GM11168 (cell line): ENCODE results near the gene WDR33.

Experiments
- in situ Hi-C: fragments of 300-500 bp; cut with MboI; formaldehyde crosslinking; loops from one replicate; pipeline ENCODE4 v1.12.0; 2022; ENCODE audit warnings: low sequenced_read_pairs; ENCODE audit not compliant: unreplicated experiment

Gene WDR33

GRCh38 chr2:127701193-127701650, 109.7 kb downstream of the WDR33 start, which contains the start of gene SFT2D3:
Gene SFT2D3 (plus strand): TSS chr2:127701497. CDS start chr2:127701529, 32 bp downstream.
- in situ Hi-C loops: no loop called here

- in situ Hi-C loops: no loop called here
Observed at GRCh38 chr2:127700527-127701192, 110.3 kb downstream of the WDR33 start.

GRCh38 chr2:127698553-127699355, 112.2 kb downstream of the WDR33 start:
- in situ Hi-C loops: no loop called here

GRCh38 chr2:127697482-127698180, 113.3 kb downstream of the WDR33 start:
- in situ Hi-C loops: no loop called here

- in situ Hi-C loops: no loop called here
Observed at GRCh38 chr2:127695491-127696472, 115.2 kb downstream of the WDR33 start.

- in situ Hi-C loops: no loop called here
Observed at GRCh38 chr2:127694986-127695385, 116.0 kb downstream of the WDR33 start.

GRCh38 chr2:127690696-127691095, 120.3 kb downstream of the WDR33 start:
- in situ Hi-C loops: no loop called here

GRCh38 chr2:127688405-127688804, 122.6 kb downstream of the WDR33 start:
- in situ Hi-C loops: no loop called here

GRCh38 chr2:127685410-127686080, 125.4 kb downstream of the WDR33 start:
- in situ Hi-C loops: no loop called here

- in situ Hi-C loops: no loop called here
Observed at GRCh38 chr2:127683757-127684156, 127.2 kb downstream of the WDR33 start.

GRCh38 chr2:127683056-127683455, 127.9 kb downstream of the WDR33 start:
- in situ Hi-C loops: no loop called here

GRCh38 chr2:127681976-127682857, 128.8 kb downstream of the WDR33 start:
- in situ Hi-C loops: no loop called here

- in situ Hi-C loops: no loop called here
Observed at GRCh38 chr2:127681288-127681804, 129.6 kb downstream of the WDR33 start.

GRCh38 chr2:127680706-127681287, 130.2 kb downstream of the WDR33 start:
- in situ Hi-C loops: no loop called here

- in situ Hi-C loops: no loop called here
Observed at GRCh38 chr2:127679680-127680361, 131.2 kb downstream of the WDR33 start.

- in situ Hi-C loops: no loop called here
Observed at GRCh38 chr2:127678991-127679390, 132.0 kb downstream of the WDR33 start.

- in situ Hi-C loops: no loop called here
Observed at GRCh38 chr2:127678531-127678930, 132.4 kb downstream of the WDR33 start.
